H9 (cell line): ENCODE results near the gene CHGA. TPM values are rescaled to one million over a fixed set of nuclear protein-coding genes. Genes with fewer than 3 reads are reported as not detected.

Source experiments
- DNase-seq: peaks from one replicate; pipeline ENCODE4 v3.0.0-alpha.2; 2017
- H2AFZ ChIP-seq: one replicate; pipeline ENCODE4 v1.6.1; 2013; ENCODE audit warnings: mild to moderate bottlenecking, low read length, control low read depth, moderate library complexity
- H2AK5ac ChIP-seq: 2 replicates; pipeline ENCODE4 v1.6.1; 2013; ENCODE audit warnings: low read length, control low read depth, mixed read lengths; ENCODE audit not compliant: insufficient read length
- H2BK120ac ChIP-seq: one replicate; pipeline ENCODE4 v1.6.1; 2013; ENCODE audit warnings: low read depth, mild to moderate bottlenecking, low read length, control low read depth, inconsistent platforms; ENCODE audit not compliant: poor library complexity, severe bottlenecking
- H2BK12ac ChIP-seq: 2 replicates; pipeline ENCODE4 v1.6.1; 2013; ENCODE audit warnings: low read length, control low read depth, mixed read lengths, low read depth; ENCODE audit not compliant: insufficient read length
- H2BK15ac ChIP-seq: 2 replicates; pipeline ENCODE4 v1.6.1; 2013; ENCODE audit warnings: low read depth, low read length, control low read depth
- H2BK20ac ChIP-seq: one replicate; pipeline ENCODE4 v1.6.1; 2013; ENCODE audit warnings: low read depth, mild to moderate bottlenecking, low read length, control low read depth, inconsistent platforms; ENCODE audit not compliant: poor library complexity, severe bottlenecking
- H2BK5ac ChIP-seq: 2 replicates; pipeline ENCODE4 v1.6.1; 2013; ENCODE audit warnings: low read length, control low read depth, mixed read lengths; ENCODE audit not compliant: insufficient read length
- H3K14ac ChIP-seq: 2 replicates; pipeline ENCODE4 v1.6.1; 2013; ENCODE audit warnings: low read length, control low read depth; ENCODE audit not compliant: insufficient read depth
- H3K18ac ChIP-seq: 2 replicates; pipeline ENCODE4 v1.6.1; 2013; ENCODE audit warnings: low read depth, mild to moderate bottlenecking, mixed read lengths, low read length, control low read depth; ENCODE audit not compliant: insufficient read length
- H3K23ac ChIP-seq: 2 replicates; pipeline ENCODE4 v1.6.1; 2013; ENCODE audit warnings: low read length, control low read depth, mixed read lengths, low read depth; ENCODE audit not compliant: insufficient read length
- H3K23me2 ChIP-seq: 2 replicates; pipeline ENCODE4 v1.6.1; 2013; ENCODE audit warnings: low read depth, mild to moderate bottlenecking, mixed read lengths, low read length, control low read depth; ENCODE audit not compliant: insufficient read length, poor library complexity, severe bottlenecking
- H3K27ac ChIP-seq: 2 replicates; pipeline ENCODE4 v1.5.1; 2013; ENCODE audit warnings: low read length, control low read depth, mixed read lengths, low read depth; ENCODE audit not compliant: insufficient read length
- H3K27me3 ChIP-seq: 2 replicates; pipeline ENCODE4 v1.6.1; 2013; ENCODE audit warnings: low read length, control low read depth, inconsistent platforms; ENCODE audit not compliant: insufficient read depth
- H3K4ac ChIP-seq: 2 replicates; pipeline ENCODE4 v1.6.1; 2013; ENCODE audit warnings: low read depth, mild to moderate bottlenecking, control low read depth, inconsistent platforms, low read length, moderate library complexity
- H3K4me1 ChIP-seq: 2 replicates; pipeline ENCODE4 v1.6.1; 2013; ENCODE audit warnings: low read length, control low read depth, inconsistent platforms; ENCODE audit not compliant: insufficient read depth
- H3K4me2 ChIP-seq: 2 replicates; pipeline ENCODE4 v1.6.1; 2013; ENCODE audit warnings: low read length, control low read depth, mixed read lengths; ENCODE audit not compliant: insufficient read length, insufficient read depth
- H3K56ac ChIP-seq: 2 replicates; pipeline ENCODE4 v1.6.1; 2013; ENCODE audit warnings: low read depth, mild to moderate bottlenecking, mixed read lengths, low read length, control low read depth; ENCODE audit not compliant: insufficient read length
- H3K79me1 ChIP-seq: 2 replicates; pipeline ENCODE4 v1.6.1; 2013; ENCODE audit warnings: low read depth, mild to moderate bottlenecking, moderate library complexity, low read length, control low read depth, inconsistent platforms; ENCODE audit not compliant: insufficient read depth, poor library complexity, severe bottlenecking
- H3K79me2 ChIP-seq: 2 replicates; pipeline ENCODE4 v1.6.1; 2013; ENCODE audit warnings: low read length, control low read depth, inconsistent platforms; ENCODE audit not compliant: insufficient read depth
- H3K9ac ChIP-seq: 2 replicates; pipeline ENCODE4 v1.6.1; 2013; ENCODE audit warnings: low read length, control low read depth, mixed read lengths; ENCODE audit not compliant: insufficient read length; ENCODE audit errors: extremely low read depth
- H3K9me3 ChIP-seq: one replicate; pipeline ENCODE4 v1.6.1; 2013; ENCODE audit warnings: low read depth, low read length, inconsistent platforms; ENCODE audit not compliant: control insufficient read depth
- H3T11ph ChIP-seq: one replicate; pipeline ENCODE4 v1.6.1; 2013; ENCODE audit warnings: mild to moderate bottlenecking, low read length, control low read depth, inconsistent platforms
- H4K20me1 ChIP-seq: one replicate; pipeline ENCODE4 v1.6.1; 2013; ENCODE audit not compliant: control insufficient read depth, insufficient read length, insufficient read depth
- H4K5ac ChIP-seq: 2 replicates; pipeline ENCODE4 v1.6.1; 2013; ENCODE audit warnings: low read depth, mild to moderate bottlenecking, mixed read lengths, low read length, control low read depth; ENCODE audit not compliant: insufficient read length
- H4K8ac ChIP-seq: replicated peaks from 2 replicates; pipeline ENCODE4 v1.6.1; 2013; ENCODE audit warnings: low read length, control low read depth, mixed read lengths, low read depth; ENCODE audit not compliant: insufficient read length
- H4K91ac ChIP-seq: 2 replicates; pipeline ENCODE4 v1.6.1; 2013; ENCODE audit warnings: low read depth, mild to moderate bottlenecking, moderate library complexity, mixed read lengths, low read length, control low read depth; ENCODE audit not compliant: insufficient read length
- H3K27ac Mint-ChIP-seq, 3 experiments: 2 replicates in 2 of 3; 3 replicates in 1 of 3; pipeline ENCODE4 v1.8.0; 2020 to 2021; ENCODE audit warnings: mixed read lengths in 3 of 3, mild to moderate bottlenecking in 1 of 3, moderate library complexity in 1 of 3
- H3K27me3 Mint-ChIP-seq: 2 replicates; pipeline ENCODE4 v1.8.0; 2021; ENCODE audit warnings: low read depth, mild to moderate bottlenecking, moderate library complexity, mixed read lengths
- H3K36me3 Mint-ChIP-seq, 3 experiments: 2 replicates in 2 of 3; 3 replicates in 1 of 3; pipeline ENCODE4 v1.8.0; 2020 to 2021; ENCODE audit warnings: low read depth in 3 of 3, mixed read lengths in 3 of 3; ENCODE audit not compliant: insufficient read depth in 1 of 3
- H3K4me1 Mint-ChIP-seq, 2 experiments: 2 replicates each; pipeline ENCODE4 v1.8.0; 2020; ENCODE audit warnings: mixed read lengths in 2 of 2
- H3K4me3 Mint-ChIP-seq, 2 experiments: 2 replicates in 1 of 2; 3 replicates in 1 of 2; pipeline ENCODE4 v1.8.0; 2020 to 2021; ENCODE audit warnings: mild to moderate bottlenecking in 2 of 2, mixed read lengths in 2 of 2, moderate library complexity in 1 of 2
- H3K9me3 Mint-ChIP-seq, 2 experiments: 2 replicates in 1 of 2; 3 replicates in 1 of 2; pipeline ENCODE4 v1.8.0; 2020; ENCODE audit warnings: mild to moderate bottlenecking in 2 of 2, mixed read lengths in 2 of 2, moderate library complexity in 1 of 2
- CTCF ChIP-seq: fragments of 200-600 bp; sonication (generic); conservative IDR thresholded peaks from 3 replicates; pipeline ENCODE4 v1.8.0; 2021; ENCODE audit warnings: antibody characterized with exemption, mild to moderate bottlenecking
- total RNA-seq: library from RNA; stranded (reverse); gene quantifications from 2 replicates; pipeline ENCODE4 v1.2.1, GENCODE V29; 2021

Gene CHGA
- total RNA-seq, 1 experiment from 2014 or later: 6.7 TPM

GRCh38 chr14:92888896-92889295, 34.1 kb upstream of the CHGA start:
- Histone ChIP-seq H3K9ac (no peak overlapping the region), H3K27ac (no peak overlapping the region), H4K8ac (no peak overlapping the region), H3K4me1 (no peaks in the 10 kb centered on the region), H2AK5ac (no peak overlapping the region), H2AFZ (no peak overlapping the region), H4K91ac (no peak overlapping the region), H2BK5ac (no peak overlapping the region), H3K27me3 (no peaks in the 10 kb centered on the region), H3K9me3 (no peaks in the 10 kb centered on the region), H4K20me1 (no peaks in the 10 kb centered on the region), H2BK20ac (no peak overlapping the region), H3T11ph (no peak overlapping the region), H2BK15ac (no peak overlapping the region), H3K79me1 (no peaks in the 10 kb centered on the region), H2BK120ac (no peak overlapping the region), H3K14ac (no peak overlapping the region), H3K23ac (no peak overlapping the region), H4K5ac (no peak overlapping the region), H3K4ac (no peak overlapping the region), H3K56ac (no peak overlapping the region), H3K18ac (no peak overlapping the region), H2BK12ac (no peak overlapping the region), H3K79me2 (no peaks in the 10 kb centered on the region), H3K4me2 (no peak overlapping the region), H3K23me2 (no peaks in the 10 kb centered on the region)
- no peak overlapping the region for H3K27ac Mint-ChIP-seq
- no peak for TF ChIP-seq CTCF
- no peak overlapping the region for H3K4me3 Mint-ChIP-seq
- no peaks in the 10 kb centered on the region; a peak in 1 of 7 replicates for H3K36me3 Mint-ChIP-seq
- DNase-seq: no peak
- peaks cover 2 to 3% of the 10 kb centered on the region in 2 experiments for H3K9me3 Mint-ChIP-seq
- H3K4me1 Mint-ChIP-seq: no peaks in the 10 kb centered on the region
- H3K27me3 Mint-ChIP-seq: peaks cover 32% of the 10 kb centered on the region
